ENCODE measurements around the gene CAPN12.

CAPN12 gene

GRCh38 chr19:38704488-38705026 lies 39.7 kb downstream of the CAPN12 start:
- Histone ChIP-seq H3K36me3 (ENCODE audit: insufficient read depth, low read length) (peaks cover 92% of the 10 kb centered on the region), H3K9ac (ENCODE audit: low read length) (no peak overlapping the region), H3K9me3 (ENCODE audit: low read length) (no peaks in the 10 kb centered on the region), H3K27ac (ENCODE audit: low read depth, low read length) (no peak overlapping the region), H3K27me3 (ENCODE audit: control insufficient read depth in 1 of 2, insufficient read depth in 2 of 2, low read length in 2 of 2) (no peaks in the 10 kb centered on the region), H3K4me1 (ENCODE audit: insufficient read depth, low read length) (peaks cover 27% of the 10 kb centered on the region), H3K4me3 (ENCODE audit: low read depth in 1 of 2, low read length in 2 of 2) (no peak overlapping the region)

GRCh38 chr19:38703509-38703908 lies 40.8 kb downstream of the CAPN12 start:
- H3K27ac ChIP-seq (ENCODE audit: low read depth, low read length), result no peak overlapping the region
- H3K4me3 ChIP-seq (ENCODE audit: low read depth in 1 of 2, low read length in 2 of 2), result no peak overlapping the region
- no peaks in the 10 kb centered on the region for H3K9me3 ChIP-seq (ENCODE audit: low read length)
- H3K27me3 ChIP-seq (ENCODE audit: control insufficient read depth in 1 of 2, insufficient read depth in 2 of 2, low read length in 2 of 2), result no peaks in the 10 kb centered on the region
- H3K9ac ChIP-seq (ENCODE audit: low read length), result no peak overlapping the region
- peaks cover 82% of the 10 kb centered on the region for H3K36me3 ChIP-seq (ENCODE audit: insufficient read depth, low read length)
- H3K4me1 ChIP-seq (ENCODE audit: insufficient read depth, low read length), result peaks cover 29% of the 10 kb centered on the region

- H3K27ac ChIP-seq (ENCODE audit: low read depth, low read length), result no peak overlapping the region
- H3K27me3 ChIP-seq (ENCODE audit: control insufficient read depth in 1 of 2, insufficient read depth in 2 of 2, low read length in 2 of 2), result no peaks in the 10 kb centered on the region
- no peak overlapping the region for H3K9ac ChIP-seq (ENCODE audit: low read length)
- H3K4me1 ChIP-seq (ENCODE audit: insufficient read depth, low read length), result peaks cover 29% of the 10 kb centered on the region
- peaks cover 70% of the 10 kb centered on the region for H3K36me3 ChIP-seq (ENCODE audit: insufficient read depth, low read length)
- H3K9me3 ChIP-seq (ENCODE audit: low read length), result no peaks in the 10 kb centered on the region
- H3K4me3 ChIP-seq (ENCODE audit: low read depth in 1 of 2, low read length in 2 of 2), result no peak overlapping the region
Measured at GRCh38 chr19:38702278-38702677, 42.0 kb downstream of the CAPN12 start.

- H3K36me3 ChIP-seq (ENCODE audit: insufficient read depth, low read length), result peaks cover 67% of the 10 kb centered on the region
- no peak overlapping the region for H3K9ac ChIP-seq (ENCODE audit: low read length)
- peaks cover 32% of the 10 kb centered on the region for H3K4me1 ChIP-seq (ENCODE audit: insufficient read depth, low read length)
- peak overlapping the region; percentile 67 for H3K27ac ChIP-seq (ENCODE audit: low read depth, low read length)
- H3K9me3 ChIP-seq (ENCODE audit: low read length), result no peaks in the 10 kb centered on the region
- no peak overlapping the region for H3K4me3 ChIP-seq (ENCODE audit: low read depth in 1 of 2, low read length in 2 of 2)
- no peaks in the 10 kb centered on the region for H3K27me3 ChIP-seq (ENCODE audit: control insufficient read depth in 1 of 2, insufficient read depth in 2 of 2, low read length in 2 of 2)
Measured at GRCh38 chr19:38701455-38702063, 42.7 kb downstream of the CAPN12 start.

GRCh38 chr19:38700902-38701454 lies 43.3 kb downstream of the CAPN12 start:
- no peaks in the 10 kb centered on the region for H3K9me3 ChIP-seq (ENCODE audit: low read length)
- peak overlapping the region; percentile 67 for H3K27ac ChIP-seq (ENCODE audit: low read depth, low read length)
- H3K36me3 ChIP-seq (ENCODE audit: insufficient read depth, low read length), result peaks cover 62% of the 10 kb centered on the region
- peaks cover 37% of the 10 kb centered on the region for H3K4me1 ChIP-seq (ENCODE audit: insufficient read depth, low read length)
- no peak overlapping the region for H3K4me3 ChIP-seq (ENCODE audit: low read depth in 1 of 2, low read length in 2 of 2)
- no peak overlapping the region for H3K9ac ChIP-seq (ENCODE audit: low read length)
- no peaks in the 10 kb centered on the region for H3K27me3 ChIP-seq (ENCODE audit: control insufficient read depth in 1 of 2, insufficient read depth in 2 of 2, low read length in 2 of 2)

- no peak overlapping the region for H3K9ac ChIP-seq (ENCODE audit: low read length)
- peak overlapping the region; percentile 3 for H3K27ac ChIP-seq (ENCODE audit: low read depth, low read length)
- no peak overlapping the region for H3K4me3 ChIP-seq (ENCODE audit: low read depth in 1 of 2, low read length in 2 of 2)
- peaks cover 56% of the 10 kb centered on the region for H3K36me3 ChIP-seq (ENCODE audit: insufficient read depth, low read length)
- H3K4me1 ChIP-seq (ENCODE audit: insufficient read depth, low read length), result peaks cover 43% of the 10 kb centered on the region
- H3K27me3 ChIP-seq (ENCODE audit: control insufficient read depth in 1 of 2, insufficient read depth in 2 of 2, low read length in 2 of 2), result no peaks in the 10 kb centered on the region
- H3K9me3 ChIP-seq (ENCODE audit: low read length), result no peaks in the 10 kb centered on the region
Measured at GRCh38 chr19:38700350-38700901, 43.8 kb downstream of the CAPN12 start.

GRCh38 chr19:38699647-38700349 lies 44.5 kb downstream of the CAPN12 start:
- H3K4me3 ChIP-seq (ENCODE audit: low read depth in 1 of 2, low read length in 2 of 2), result no peak overlapping the region
- peaks cover 49% of the 10 kb centered on the region for H3K4me1 ChIP-seq (ENCODE audit: insufficient read depth, low read length)
- H3K27ac ChIP-seq (ENCODE audit: low read depth, low read length), result peak overlapping the region; percentile 3
- H3K27me3 ChIP-seq (ENCODE audit: control insufficient read depth in 1 of 2, insufficient read depth in 2 of 2, low read length in 2 of 2), result no peaks in the 10 kb centered on the region
- peaks cover 50% of the 10 kb centered on the region for H3K36me3 ChIP-seq (ENCODE audit: insufficient read depth, low read length)
- H3K9ac ChIP-seq (ENCODE audit: low read length), result no peak overlapping the region
- no peaks in the 10 kb centered on the region for H3K9me3 ChIP-seq (ENCODE audit: low read length)

GRCh38 chr19:38699027-38699346 lies 45.3 kb downstream of the CAPN12 start:
- Histone ChIP-seq H3K4me3 (ENCODE audit: low read depth in 1 of 2, low read length in 2 of 2) (no peak overlapping the region), H3K36me3 (ENCODE audit: insufficient read depth, low read length) (peaks cover 42% of the 10 kb centered on the region), H3K27me3 (ENCODE audit: control insufficient read depth in 1 of 2, insufficient read depth in 2 of 2, low read length in 2 of 2) (no peaks in the 10 kb centered on the region), H3K9ac (ENCODE audit: low read length) (no peak overlapping the region), H3K9me3 (ENCODE audit: low read length) (no peaks in the 10 kb centered on the region), H3K27ac (ENCODE audit: low read depth, low read length) (peak overlapping the region; percentile 42), H3K4me1 (ENCODE audit: insufficient read depth, low read length) (peaks cover 55% of the 10 kb centered on the region)

- peak overlapping the region; percentile 42 for H3K27ac ChIP-seq (ENCODE audit: low read depth, low read length)
- no peak overlapping the region for H3K9ac ChIP-seq (ENCODE audit: low read length)
- H3K4me1 ChIP-seq (ENCODE audit: insufficient read depth, low read length), result peaks cover 60% of the 10 kb centered on the region
Measured at GRCh38 chr19:38698225-38699026, 45.8 kb downstream of the CAPN12 start.

GRCh38 chr19:38697641-38698071 lies 46.6 kb downstream of the CAPN12 start:
- Histone ChIP-seq H3K36me3 (ENCODE audit: insufficient read depth, low read length) (peaks cover 31% of the 10 kb centered on the region), H3K4me1 (ENCODE audit: insufficient read depth, low read length) (peaks cover 68% of the 10 kb centered on the region), H3K27me3 (ENCODE audit: control insufficient read depth in 1 of 2, insufficient read depth in 2 of 2, low read length in 2 of 2) (no peaks in the 10 kb centered on the region), H3K27ac (ENCODE audit: low read depth, low read length) (peak overlapping the region; percentile 27), H3K4me3 (ENCODE audit: low read depth in 1 of 2, low read length in 2 of 2) (no peak overlapping the region), H3K9ac (ENCODE audit: low read length) (no peak overlapping the region), H3K9me3 (ENCODE audit: low read length) (no peaks in the 10 kb centered on the region)

More at GRCh38 chr19:38698225-38699026, 45.8 kb downstream of the CAPN12 start:
- no peaks in the 10 kb centered on the region for H3K9me3 ChIP-seq (ENCODE audit: low read length)
- H3K36me3 ChIP-seq (ENCODE audit: insufficient read depth, low read length), result peaks cover 36% of the 10 kb centered on the region
- H3K4me3 ChIP-seq (ENCODE audit: low read depth in 1 of 2, low read length in 2 of 2), result no peak overlapping the region
- H3K27me3 ChIP-seq (ENCODE audit: control insufficient read depth in 1 of 2, insufficient read depth in 2 of 2, low read length in 2 of 2), result no peaks in the 10 kb centered on the region

- no peak overlapping the region for H3K4me3 ChIP-seq (ENCODE audit: low read depth in 1 of 2, low read length in 2 of 2)
- no peaks in the 10 kb centered on the region for H3K9me3 ChIP-seq (ENCODE audit: low read length)
- peaks cover 27% of the 10 kb centered on the region for H3K36me3 ChIP-seq (ENCODE audit: insufficient read depth, low read length)
- H3K27me3 ChIP-seq (ENCODE audit: control insufficient read depth in 1 of 2, insufficient read depth in 2 of 2, low read length in 2 of 2), result no peaks in the 10 kb centered on the region
- H3K27ac ChIP-seq (ENCODE audit: low read depth, low read length), result peak overlapping the region; percentile 27
- H3K4me1 ChIP-seq (ENCODE audit: insufficient read depth, low read length), result peaks cover 73% of the 10 kb centered on the region
- H3K9ac ChIP-seq (ENCODE audit: low read length), result no peak overlapping the region
Measured at GRCh38 chr19:38697197-38697596, 47.1 kb downstream of the CAPN12 start.

All from muscle layer of colon (tissue), 2 donors.